NCI-H187 (cell line): Measurements from ENCODE around the gene SLC27A4.

Source experiments
- DNase-seq, 2 experiments: peaks; one replicate each; lab custom pipeline; 2025; lab: John Stamatoyannopoulos, UW

SLC27A4 gene

DNA sequence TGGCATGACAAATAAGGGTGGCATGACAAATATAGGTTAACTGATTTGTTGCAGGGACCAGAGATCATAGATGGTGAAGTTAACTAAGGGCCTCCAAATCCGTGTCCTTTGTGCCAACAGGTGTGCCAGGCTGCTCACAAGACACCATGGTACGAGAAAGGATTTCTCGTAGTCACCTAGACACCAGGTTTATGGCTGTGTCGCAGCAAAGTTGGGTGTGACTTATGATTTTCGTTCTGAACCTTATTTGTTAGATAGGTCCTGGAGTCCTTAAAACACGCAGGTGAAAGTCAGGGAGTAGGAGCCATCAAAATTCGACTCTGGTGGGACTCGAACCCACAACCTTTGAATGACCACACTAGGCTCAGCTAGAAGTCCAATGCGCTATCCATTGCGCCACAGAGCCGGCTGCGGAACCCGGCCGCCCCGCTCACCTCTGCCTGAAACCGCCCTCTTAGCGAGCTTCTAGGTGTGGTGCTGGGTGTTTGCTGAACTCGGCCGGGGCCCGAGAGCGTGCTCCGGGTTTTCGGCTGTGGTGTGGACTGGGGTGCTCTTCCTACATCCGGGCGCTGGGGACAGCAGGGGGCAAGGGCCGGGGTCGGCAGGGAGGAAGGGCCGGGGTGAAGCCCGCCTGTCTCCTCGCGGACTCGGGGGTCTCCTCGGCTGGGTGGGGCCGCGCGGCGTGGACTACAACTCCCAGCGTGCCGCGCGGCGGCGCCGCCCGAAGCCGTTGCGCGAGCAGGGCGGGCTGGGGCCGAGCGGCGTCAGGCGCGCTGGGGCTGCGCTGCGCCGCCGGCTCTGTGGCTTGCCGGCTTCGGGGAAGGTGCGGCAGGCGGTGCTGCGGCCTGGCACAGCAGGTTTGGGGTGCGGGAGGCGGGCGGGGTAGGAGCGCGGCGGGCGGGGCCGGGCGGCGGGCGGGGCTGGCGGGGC lies at the start of gene SLC27A4:
TSS of gene SLC27A4 (plus strand) at position 767 of the 930 bp plus-strand sequence. CDS start 2,606 bp downstream, outside the sequence.
- DNase-seq, result peak; percentile 7 to 25

DNA sequence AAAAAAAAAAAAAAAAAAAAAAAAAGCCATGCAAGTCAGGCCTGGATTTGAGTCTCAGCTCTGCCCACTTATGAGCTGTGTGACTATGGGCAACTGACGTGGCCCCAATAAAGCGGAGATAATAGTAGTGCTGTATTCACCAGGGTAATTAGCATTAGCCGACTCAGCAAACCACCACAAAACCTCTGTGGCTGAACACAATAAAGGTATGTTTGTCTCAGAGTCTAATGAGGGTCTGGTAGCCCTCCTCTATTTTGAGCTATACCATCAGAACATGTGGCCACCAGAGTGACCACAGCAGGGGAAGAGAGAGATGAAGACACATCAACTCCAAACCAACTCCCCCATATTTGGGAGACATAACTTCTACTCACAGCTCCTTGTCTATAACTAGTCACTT lies 48.3 kb upstream of the SLC27A4 start:
- DNase-seq, result no peak

DNA sequence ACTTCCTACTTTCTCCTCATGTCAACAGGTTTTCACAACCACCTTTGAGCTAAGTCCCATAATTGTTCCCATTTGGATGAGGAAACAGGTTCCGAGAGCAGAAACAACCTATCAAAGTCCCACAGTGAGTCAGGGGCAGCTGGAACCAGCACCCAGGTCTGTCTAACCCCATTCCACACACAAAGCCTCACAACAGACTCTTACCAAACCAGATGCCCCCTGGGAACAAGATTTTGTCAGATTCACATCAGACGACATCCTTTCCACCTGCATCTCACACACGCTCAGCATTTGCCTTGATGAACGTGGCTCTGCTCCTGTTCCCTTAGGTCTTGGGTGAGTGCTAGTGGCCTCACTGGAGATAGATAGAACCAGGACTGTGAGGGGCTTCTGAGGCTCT lies 47.2 kb upstream of the SLC27A4 start:
- DNase-seq, result no peak

DNA sequence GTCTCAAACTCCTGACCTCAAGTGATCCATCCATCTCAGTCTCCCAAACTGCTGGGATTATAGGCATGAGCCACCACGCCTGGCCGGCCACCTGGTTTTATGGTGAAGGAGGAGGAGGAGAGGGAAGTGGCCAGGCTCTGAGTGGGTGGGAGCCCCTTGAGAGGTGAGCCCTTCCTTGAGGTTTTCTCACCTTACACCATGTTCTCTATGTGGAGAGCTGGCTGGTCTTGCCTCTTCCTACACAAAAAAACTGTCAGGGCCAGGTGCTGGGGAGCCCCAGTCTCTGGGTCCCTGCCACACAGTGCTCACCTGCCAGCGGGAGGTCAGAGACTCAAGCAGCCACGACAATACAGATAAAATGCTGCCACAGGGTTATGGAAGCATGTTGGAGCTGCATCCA lies 46.2 kb upstream of the SLC27A4 start:
- no peak for DNase-seq

DNA sequence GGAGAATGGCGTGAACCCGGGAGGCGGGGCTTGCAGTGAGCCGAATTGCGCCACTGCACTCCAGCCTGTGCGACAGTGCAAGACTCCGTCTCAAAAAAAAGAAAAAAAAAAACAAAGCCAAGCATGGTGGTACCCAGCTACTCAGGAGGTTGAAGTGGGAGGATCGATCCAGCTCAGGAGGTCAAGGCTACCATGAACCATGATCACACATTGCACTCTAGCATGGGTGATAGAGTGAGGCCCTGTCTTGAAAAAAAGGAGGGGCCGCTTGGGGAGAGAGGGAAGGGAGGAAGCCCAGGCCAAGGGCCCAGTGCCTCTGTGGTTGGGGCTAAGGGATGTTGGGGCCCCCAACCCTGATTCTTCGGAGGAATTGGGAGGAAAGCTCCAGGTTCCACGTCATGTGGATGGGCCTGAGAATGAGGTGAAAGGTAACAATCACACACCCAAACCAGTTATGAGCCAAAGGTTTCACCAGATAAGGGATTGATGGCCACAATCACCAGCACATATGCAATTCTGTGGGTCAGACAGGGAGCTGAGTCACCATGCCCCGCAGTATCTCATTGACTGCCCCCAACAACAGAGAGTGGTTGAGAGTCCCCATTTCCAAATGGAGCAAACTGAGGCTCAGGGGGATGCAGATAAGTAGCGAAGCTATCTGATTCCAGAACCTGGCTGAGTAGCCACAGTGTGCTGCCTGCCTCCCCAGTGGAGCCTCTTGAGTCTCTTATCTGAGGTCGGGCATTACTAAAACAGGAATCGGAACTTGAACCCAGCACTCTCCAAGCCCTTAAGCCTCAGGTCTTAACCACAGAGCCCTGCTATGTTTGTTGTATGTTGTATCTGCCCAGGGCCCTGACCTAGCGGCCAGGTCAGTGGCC lies 43.7 kb upstream of the SLC27A4 start:
- DNase-seq, result no peak

DNA sequence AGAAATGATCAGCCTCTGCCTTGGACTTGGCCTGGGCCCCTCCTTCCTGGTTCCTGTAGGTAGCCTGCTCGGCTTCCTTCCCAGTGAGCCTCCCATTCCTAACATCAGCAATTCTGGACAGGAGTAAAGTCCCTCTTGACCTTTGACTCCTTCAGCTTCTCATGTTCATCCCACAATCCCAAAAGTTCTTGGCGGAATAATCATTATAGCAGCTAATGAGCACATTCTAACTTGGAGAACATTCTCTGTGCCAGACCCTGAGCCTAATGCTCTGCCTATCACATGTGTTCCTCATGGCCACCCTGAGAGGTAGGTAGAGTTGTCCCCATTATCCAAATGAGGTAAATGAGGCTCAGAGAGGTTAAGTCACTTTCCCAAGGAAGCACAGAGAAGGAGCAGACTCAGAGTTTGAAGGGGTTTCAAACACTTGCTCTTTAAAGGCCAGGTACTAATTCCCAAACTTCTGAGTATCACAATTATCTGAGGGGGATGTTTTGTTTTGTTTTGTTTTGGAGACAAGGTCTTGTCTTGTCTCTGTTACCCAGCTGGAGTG lies 43.0 kb upstream of the SLC27A4 start:
- no peak for DNase-seq

DNA sequence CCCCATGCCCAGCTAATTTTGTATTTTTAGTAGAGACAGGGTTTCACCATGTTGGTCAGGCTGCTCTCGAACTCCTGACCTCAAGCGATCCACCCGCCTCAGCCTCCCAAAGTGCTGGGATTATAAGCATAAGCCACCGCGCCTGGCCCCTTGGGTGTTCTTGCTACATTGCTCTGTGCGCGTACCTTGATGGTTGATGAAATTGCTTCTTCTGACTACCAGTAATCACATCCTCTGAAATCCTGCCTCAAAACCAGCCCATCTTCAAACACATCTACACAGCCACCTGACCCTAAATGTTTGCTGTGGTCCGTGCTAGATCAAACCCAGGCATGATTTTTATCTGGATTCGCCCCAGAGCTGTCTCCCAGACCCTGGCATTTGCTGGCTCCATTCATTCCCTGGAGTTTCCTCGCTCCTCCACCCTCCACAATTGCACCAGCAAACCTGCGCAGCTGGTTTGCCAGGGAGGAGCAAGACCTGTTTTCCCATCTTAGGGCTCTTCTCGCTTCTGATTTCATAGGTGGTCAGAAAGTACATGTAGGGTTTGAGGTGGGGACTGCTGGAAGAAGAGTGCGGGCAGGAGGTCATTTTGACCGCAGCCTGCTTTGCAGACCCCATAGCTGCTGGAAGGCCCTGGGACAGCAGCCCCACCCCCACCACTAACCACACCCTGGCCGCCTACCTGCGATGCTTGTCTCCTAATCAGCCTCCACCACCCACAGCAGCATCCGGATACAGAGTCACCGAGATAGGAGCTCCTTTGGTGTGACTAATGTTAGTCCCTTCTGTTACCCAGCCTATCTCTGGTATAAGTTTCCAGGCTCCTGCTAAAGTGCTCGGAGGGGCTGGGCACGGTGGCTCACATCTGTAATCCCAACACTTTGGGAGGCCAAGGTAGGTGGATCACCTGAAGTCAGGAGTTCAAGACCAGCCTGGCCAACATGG lies 41.5 kb upstream of the SLC27A4 start:
- DNase-seq, result no peak

DNA sequence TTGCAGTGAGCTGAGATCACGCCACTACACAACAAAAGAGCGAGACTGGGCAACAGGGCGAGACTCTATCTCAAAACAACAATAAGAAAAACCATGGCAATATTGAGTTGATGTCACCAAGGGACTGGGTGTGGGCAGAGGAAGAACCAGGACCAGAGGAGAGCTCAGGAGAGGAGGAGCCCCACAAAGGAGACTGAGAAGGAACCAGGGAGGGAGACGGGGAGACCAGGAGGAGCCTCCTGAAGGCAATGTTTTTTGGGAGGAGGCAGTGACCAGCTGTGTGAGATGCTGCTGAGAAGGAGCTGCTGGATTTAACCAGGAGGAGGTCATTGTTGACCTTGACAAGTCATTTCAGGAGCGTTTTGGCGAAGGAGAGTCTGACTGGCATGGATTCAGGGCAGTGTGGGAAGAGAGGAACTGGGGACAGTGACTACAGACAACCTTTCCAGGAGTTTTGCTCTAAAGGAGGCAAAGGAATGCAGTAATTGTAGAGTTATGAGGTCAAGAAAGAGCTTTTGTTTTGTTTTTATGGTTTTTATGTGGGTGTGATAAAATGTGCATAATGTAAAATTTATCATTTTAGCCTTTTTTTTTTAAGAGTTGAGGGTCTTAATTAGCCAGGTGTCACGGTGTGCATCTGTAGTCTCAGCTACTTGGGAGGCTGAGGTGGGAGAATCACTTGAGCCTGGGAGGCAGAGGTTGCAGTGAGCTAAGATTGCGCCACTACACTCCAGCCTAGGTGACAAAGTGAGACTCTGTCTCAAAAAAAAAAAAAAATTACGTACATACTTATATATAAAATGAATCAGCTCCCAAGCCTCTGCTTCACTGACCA lies 36.0 kb upstream of the SLC27A4 start:
- no peak for DNase-seq

DNA sequence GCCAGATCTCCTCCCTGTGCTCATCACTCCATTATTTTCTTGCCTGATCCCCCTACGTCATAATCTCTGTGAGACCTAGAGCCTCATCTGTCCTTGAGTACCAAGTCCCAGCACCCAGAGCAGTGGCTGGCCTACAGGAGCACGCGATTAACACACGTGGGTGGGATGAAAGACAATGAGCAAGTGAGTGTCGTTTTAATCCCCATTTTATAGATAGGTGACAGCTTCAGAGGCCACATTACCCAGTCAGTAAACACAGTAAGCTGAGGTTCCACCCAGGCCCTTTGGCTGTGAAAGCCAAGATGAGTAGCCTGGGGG lies 35.4 kb upstream of the SLC27A4 start:
- no peak for DNase-seq

DNA sequence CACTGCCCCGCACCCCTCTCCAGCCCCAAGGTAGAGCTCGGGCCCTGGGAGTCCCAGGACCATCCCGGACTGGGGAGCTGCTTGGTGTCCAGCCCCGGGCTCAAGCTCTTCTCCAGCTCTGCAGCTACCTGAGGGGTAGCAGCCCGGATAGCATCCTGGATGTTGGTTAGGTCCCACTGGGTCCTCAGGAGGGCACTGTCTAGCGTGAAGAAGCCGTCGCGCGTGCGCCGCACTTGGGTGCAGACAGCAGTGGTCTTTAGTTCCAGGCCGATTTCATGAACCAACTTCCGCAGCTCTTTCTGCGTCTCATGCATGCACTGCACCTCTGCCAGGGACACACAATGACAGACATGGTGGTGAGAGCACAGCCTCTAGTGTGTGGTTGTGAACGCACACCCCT lies 30.8 kb upstream of the SLC27A4 start:
- no peak for DNase-seq

DNA sequence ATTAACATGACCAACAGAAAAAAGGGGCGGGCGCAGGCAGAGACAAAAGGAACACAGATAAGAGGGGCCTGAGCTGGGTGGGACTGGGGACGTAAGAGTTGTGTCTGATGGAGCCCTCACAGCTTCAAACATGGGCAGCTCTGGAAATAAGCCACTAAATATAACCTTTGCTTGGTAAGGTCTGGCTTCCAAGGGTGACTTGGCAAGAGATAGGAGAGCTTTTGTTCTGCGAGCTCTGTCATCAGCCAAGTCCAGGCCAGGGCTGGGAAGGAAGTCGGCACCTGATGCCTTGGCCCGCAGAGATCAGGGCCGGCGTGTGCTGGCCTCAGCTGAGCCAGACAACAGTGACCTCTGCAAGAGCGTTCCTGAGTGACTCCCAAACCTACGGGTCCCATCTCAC lies 29.9 kb upstream of the SLC27A4 start:
- DNase-seq, result no peak

DNA sequence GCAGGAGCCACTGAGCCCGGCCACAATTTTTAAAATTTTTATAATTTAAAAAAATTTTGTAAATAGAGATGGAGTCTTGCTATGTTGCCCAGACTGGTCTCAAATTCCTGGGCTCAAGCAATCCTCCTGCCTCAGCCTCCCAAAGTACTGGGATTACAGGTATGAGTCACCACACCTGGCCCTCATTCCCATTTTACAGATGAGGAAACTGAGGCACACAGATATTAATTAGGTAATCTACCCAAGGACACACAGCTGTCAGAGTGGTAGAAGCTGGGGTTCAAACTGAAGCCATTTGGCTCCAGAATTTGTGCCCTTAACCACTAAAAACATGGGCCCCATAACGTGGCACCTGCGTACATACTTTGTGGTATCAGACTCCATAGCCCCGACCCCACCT lies 25.6 kb upstream of the SLC27A4 start:
- DNase-seq, result no peak

DNA sequence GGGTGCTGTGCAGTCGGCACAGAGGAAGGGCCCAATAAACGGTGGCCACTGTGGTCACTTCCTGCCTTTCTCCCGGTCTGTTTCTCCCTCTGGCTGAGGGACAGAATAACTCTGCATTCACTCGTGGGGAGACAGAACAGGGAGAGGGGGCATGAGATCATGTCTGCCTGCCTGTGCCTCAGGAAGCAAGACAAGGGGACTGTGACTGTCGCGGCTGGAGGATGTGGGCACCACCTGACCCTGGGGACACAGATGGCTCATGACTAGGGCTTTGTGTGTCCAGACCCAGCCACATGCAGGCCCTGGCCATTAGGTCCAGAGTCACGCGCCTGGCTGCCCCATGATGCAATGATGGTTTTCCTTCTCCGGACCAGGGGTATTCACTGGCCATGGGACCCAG lies 23.9 kb upstream of the SLC27A4 start:
- DNase-seq, result no peak

DNA sequence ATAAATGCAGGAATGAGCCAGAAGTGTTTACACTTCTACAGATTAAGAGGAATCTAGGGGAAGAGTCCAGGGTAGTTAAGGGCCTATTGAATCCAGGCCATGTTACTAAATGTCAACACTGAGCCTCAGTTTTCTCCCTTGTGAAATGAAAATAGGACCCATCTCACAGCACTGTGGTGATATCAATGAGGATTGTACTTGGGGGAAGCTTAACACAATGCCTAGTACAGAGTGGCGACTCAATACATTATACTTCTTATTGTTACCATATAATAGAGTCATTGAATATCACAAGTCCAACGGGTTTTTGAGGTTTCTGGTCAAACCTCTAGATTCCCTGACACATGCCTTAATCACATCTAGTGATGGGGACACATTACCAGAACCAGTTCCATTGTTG lies 22.7 kb upstream of the SLC27A4 start:
- no peak for DNase-seq

DNA sequence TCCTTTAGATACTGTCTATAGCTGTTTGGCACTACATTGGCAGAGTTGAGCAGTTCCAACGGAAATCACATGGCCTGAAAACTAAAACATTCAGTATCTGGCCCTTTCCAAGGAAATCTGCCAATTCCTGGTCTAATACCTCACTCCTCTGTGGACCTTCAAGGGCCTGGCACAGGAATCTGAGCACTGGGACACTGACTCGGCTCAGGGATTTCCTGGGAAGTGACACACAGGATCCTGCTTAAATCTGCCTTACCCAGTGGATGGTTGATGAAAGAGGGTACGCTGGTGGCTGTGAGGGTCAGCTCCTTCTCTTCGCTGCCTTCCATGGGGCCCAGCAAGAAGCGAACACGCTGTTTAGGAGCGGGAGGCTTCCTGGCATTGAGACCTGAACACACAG lies 19.0 kb upstream of the SLC27A4 start:
- no peak for DNase-seq

DNA sequence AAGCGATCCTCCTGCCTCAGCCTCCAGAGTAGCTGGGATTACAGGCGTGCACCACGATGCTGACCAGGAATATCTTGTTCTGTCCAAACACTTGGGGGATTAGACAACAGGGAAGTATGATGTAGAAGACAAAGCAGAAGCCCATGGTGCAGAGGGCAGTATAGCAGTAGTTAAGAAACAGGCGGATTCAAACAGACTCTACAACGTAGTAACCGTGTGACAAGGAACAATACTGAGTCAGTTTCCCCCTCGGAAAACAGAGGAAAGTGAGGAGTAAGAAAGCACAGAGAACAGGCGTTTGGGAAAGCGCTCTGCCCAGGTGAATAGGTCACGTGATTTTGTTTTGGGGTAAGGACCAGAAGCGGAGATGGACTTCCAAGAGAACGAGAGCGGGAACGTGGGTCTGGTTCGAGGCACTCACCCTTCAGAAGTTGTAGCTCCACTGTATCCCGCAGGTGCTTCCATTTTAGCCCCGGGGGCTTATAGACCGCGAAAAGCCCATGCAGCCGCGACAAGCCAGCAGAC lies 18.4 kb upstream of the SLC27A4 start:
- no peak for DNase-seq

DNA sequence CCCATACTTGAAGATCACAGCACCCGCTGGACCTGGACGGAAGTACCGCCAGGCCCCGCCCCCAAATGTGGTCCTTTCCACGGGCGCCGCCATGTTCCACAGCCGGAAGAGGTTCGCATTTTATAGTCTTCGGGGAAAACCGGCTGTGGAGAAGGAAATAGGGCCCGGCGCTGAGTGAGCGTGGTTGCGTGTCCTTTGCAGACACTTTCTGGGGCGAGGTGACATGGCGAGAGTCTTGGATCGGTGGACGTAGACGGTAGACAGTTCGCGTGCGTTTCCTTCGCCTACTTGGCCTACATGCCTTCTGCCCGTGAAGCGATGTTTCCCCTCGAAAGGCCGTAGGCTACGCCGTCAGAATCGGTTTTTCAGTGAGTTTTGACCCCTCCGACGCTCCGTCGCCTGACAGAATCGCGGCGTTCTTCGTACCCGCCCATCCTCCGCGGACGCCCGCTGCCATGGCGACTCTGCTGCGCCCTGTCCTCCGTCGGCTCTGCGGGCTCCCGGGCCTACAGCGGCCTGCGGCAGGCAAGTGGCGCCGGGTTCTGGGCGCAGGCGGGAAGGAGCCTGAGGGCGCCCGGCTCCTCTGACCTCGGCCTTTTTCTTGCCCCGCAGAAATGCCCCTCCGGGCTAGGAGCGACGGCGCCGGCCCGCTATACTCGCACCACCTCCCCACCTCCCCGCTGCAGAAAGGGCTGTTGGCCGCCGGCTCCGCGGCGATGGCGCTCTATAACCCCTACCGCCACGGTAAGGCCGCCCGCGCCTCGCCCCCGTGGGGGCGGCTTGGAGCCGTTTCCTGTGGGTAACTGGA lies 17.7 kb upstream of the SLC27A4 start, which contains the start of the genes COQ4 and TRUB2:
TSS of gene COQ4 (plus strand) at position 436 of the 808 bp plus-strand sequence. CDS start at position 456, 20 bp downstream.
TSS of gene TRUB2 (minus strand) at position 44 of the 808 bp plus-strand sequence. CDS start at position 5, 39 bp downstream.
- peak; percentile 73 to 87 for DNase-seq

DNA sequence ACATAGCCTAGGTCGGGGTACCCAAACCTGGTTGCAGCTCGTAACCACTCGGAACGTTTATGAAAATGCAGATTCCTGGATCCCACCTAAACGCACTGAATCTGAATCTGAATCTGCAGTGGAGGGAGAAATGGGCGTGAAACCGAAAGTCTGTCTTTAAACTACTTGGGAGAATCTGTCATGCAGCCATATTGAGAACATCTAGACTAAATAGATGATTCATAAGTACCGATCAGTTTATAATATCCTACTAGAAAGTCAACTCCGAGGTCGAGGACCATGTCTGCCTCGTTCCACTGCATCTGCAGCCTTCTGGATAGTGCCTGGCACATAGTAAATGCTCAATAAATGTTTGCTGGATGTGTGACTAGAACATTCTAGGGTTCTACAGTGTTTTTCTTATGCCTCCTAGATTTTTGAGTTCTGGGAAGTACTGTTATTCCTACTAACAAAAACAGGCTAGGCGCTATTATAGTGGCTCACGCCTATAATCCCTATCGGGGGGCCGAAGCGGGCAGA lies 17.1 kb upstream of the SLC27A4 start:
- DNase-seq, result no peak

DNA sequence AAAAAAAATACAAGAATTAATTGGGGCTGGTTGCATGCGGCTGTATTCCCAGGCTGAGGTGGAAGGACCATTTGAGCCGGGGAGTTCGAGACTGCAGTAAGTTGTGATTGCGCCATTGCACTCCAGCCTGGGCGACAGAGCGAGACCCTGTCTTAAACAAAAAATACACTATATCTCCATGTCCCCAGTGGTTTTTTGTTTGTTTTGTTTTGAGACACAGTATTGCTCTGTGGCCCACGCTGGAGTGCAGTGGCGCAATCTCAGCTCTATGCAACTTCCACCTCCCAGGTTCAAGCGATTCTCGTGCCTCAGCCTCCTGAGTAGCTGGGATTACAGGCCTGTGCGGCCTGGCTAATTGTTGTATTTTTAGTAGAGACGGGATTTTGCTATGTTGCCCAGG lies 16.5 kb upstream of the SLC27A4 start:
- no peak for DNase-seq
